Activated CD4-positive, alpha-beta T cell treated with anti-CD3 and anti-CD28 coated beads, Interleukin-2, amount 10 ng/mL, durations not matched to agents 7 days and 5 days (primary cell): Measurements from ENCODE around the gene TNK2. TPM values are rescaled to one million over a fixed set of nuclear protein-coding genes. Genes with fewer than 3 reads are reported as not detected.

Experiments used
- CTCF ChIA-PET: fragments of 350-600 bp; sonication (Branson Sonifier 250); formaldehyde crosslinking; loops from one replicate; lab custom pipeline; 2021; ENCODE audit warnings: antibody characterized with exemption; lab: Charles Lee
- POLR2A ChIA-PET: fragments of 350-600 bp; sonication (Branson Sonifier 250); formaldehyde crosslinking; loops from one replicate; lab custom pipeline; 2021; ENCODE audit warnings: antibody characterized with exemption; lab: Charles Lee
- DNase-seq: peaks from one replicate; pipeline ENCODE4 v3.0.0-alpha.2; 2020
- H3K27ac Mint-ChIP-seq: one replicate; pipeline ENCODE4 v1.8.0; 2021; ENCODE audit warnings: mild to moderate bottlenecking, moderate library complexity, mixed read lengths
- H3K27me3 Mint-ChIP-seq: one replicate; pipeline ENCODE4 v1.8.0; 2021; ENCODE audit warnings: mixed read lengths
- H3K36me3 Mint-ChIP-seq: one replicate; pipeline ENCODE4 v1.8.0; 2021; ENCODE audit warnings: low read depth, mixed read lengths
- H3K4me1 Mint-ChIP-seq: one replicate; pipeline ENCODE4 v1.8.0; 2021; ENCODE audit warnings: mixed read lengths
- H3K4me3 Mint-ChIP-seq: one replicate; pipeline ENCODE4 v1.8.0; 2021; ENCODE audit warnings: mild to moderate bottlenecking, moderate library complexity, mixed read lengths
- H3K9me3 Mint-ChIP-seq: one replicate; pipeline ENCODE4 v1.8.0; 2021; ENCODE audit warnings: mixed read lengths
- total RNA-seq, 2 experiments: library from RNA; stranded (reverse); gene quantifications; one replicate each; pipeline ENCODE4 v1.2.3, GENCODE V29; 2021

The TNK2 gene
- total RNA-seq, 2 experiments from 2014 or later, result 121 to 136 TPM

- Mint-ChIP-seq H3K4me1 (peaks cover 12% of the 10 kb centered on the region), H3K27me3 (peaks cover 3% of the 10 kb centered on the region), H3K36me3 (no peaks in the 10 kb centered on the region), H3K4me3 (no peak overlapping the region), H3K9me3 (no peaks in the 10 kb centered on the region), H3K27ac (no peak overlapping the region)
- DNase-seq, result no peak
- ChIA-PET POLR2A (no interaction called here), CTCF (interaction anchor here (1.9 kb wide), 1 partner anchor 38 kb away, joined by 10 read pairs; no protein-coding TSS in a partner anchor)
Measured at GRCh38 chr3:195856410-195857084, 51.8 kb downstream of the TNK2 start.

- H3K36me3 Mint-ChIP-seq, result no peaks in the 10 kb centered on the region
- H3K9me3 Mint-ChIP-seq, result no peaks in the 10 kb centered on the region
- POLR2A ChIA-PET, result interaction anchor here (0.6 kb wide), 1 partner anchor 38 kb away, joined by 3 read pairs; no protein-coding TSS in a partner anchor
Measured at GRCh38 chr3:195855471-195856409, 52.6 kb downstream of the TNK2 start.

GRCh38 chr3:195854628-195855294 lies 53.6 kb downstream of the TNK2 start:
- peaks cover 3% of the 10 kb centered on the region for H3K27me3 Mint-ChIP-seq
- H3K4me1 Mint-ChIP-seq, result peaks cover 18% of the 10 kb centered on the region
- H3K36me3 Mint-ChIP-seq, result no peaks in the 10 kb centered on the region
- POLR2A ChIA-PET, result no interaction called here
- CTCF ChIA-PET, result interaction anchor here (1.3 to 4.7 kb wide), 2 partner anchors 40 to 60 kb away, joined by 3 to 25 read pairs; no protein-coding TSS in a partner anchor
- no peaks in the 10 kb centered on the region for H3K9me3 Mint-ChIP-seq
- no peak for DNase-seq
- H3K4me3 Mint-ChIP-seq, result no peak overlapping the region
- no peak overlapping the region for H3K27ac Mint-ChIP-seq

More at GRCh38 chr3:195855471-195856409, 52.6 kb downstream of the TNK2 start:
- Mint-ChIP-seq H3K4me3 (no peak overlapping the region), H3K4me1 (peaks cover 18% of the 10 kb centered on the region), H3K27ac (no peak overlapping the region), H3K27me3 (peaks cover 3% of the 10 kb centered on the region)
- CTCF ChIA-PET, result interaction anchor here (1.9 kb wide), 1 partner anchor 39 kb away, joined by 10 read pairs; no protein-coding TSS in a partner anchor
- DNase-seq, result no peak

GRCh38 chr3:195853996-195854395 lies 54.4 kb downstream of the TNK2 start:
- Mint-ChIP-seq H3K9me3 (no peaks in the 10 kb centered on the region), H3K27me3 (peaks cover 3% of the 10 kb centered on the region), H3K4me1 (peaks cover 15% of the 10 kb centered on the region), H3K4me3 (no peak overlapping the region), H3K27ac (no peak overlapping the region), H3K36me3 (no peaks in the 10 kb centered on the region)
- no peak for DNase-seq
- CTCF ChIA-PET, result interaction anchor here (1.3 to 4.7 kb wide), 3 partner anchors 8 to 61 kb away, joined by 3 to 25 read pairs (median 7); no protein-coding TSS in a partner anchor
- POLR2A ChIA-PET, result no interaction called here

GRCh38 chr3:195853036-195853435 lies 55.3 kb downstream of the TNK2 start:
- Mint-ChIP-seq H3K36me3 (no peaks in the 10 kb centered on the region), H3K9me3 (no peaks in the 10 kb centered on the region), H3K27me3 (peaks cover 3% of the 10 kb centered on the region), H3K27ac (no peak overlapping the region), H3K4me1 (peaks cover 15% of the 10 kb centered on the region), H3K4me3 (no peak overlapping the region)
- no peak for DNase-seq
- ChIA-PET CTCF (interaction anchor here (0.6 to 4.7 kb wide), 5 partner anchors 9 to 62 kb away, joined by 3 to 25 read pairs (median 7); no protein-coding TSS in a partner anchor), POLR2A (no interaction called here)

GRCh38 chr3:195850857-195851543 lies 57.4 kb downstream of the TNK2 start:
- DNase-seq, result peak; percentile 94
- H3K4me3 Mint-ChIP-seq, result no peak overlapping the region
- no peak overlapping the region for H3K27ac Mint-ChIP-seq
- peaks cover 15% of the 10 kb centered on the region for H3K4me1 Mint-ChIP-seq
- ChIA-PET CTCF (interaction anchor here (0.6 to 4.7 kb wide), 52 partner anchors 8 to 928 kb away, joined by 3 to 27 read pairs (median 6); partner anchors contain the start of genes MUC20, PPP1R2, TNK2 and XXYLT1), POLR2A (no interaction called here)
- no peaks in the 10 kb centered on the region for H3K36me3 Mint-ChIP-seq
- H3K9me3 Mint-ChIP-seq, result no peaks in the 10 kb centered on the region
- H3K27me3 Mint-ChIP-seq, result peaks cover 3% of the 10 kb centered on the region

- H3K27me3 Mint-ChIP-seq, result peaks cover 3% of the 10 kb centered on the region
- H3K27ac Mint-ChIP-seq, result no peak overlapping the region
- no peak for DNase-seq
- H3K36me3 Mint-ChIP-seq, result no peaks in the 10 kb centered on the region
- H3K4me1 Mint-ChIP-seq, result peaks cover 15% of the 10 kb centered on the region
- ChIA-PET POLR2A (no interaction called here), CTCF (interaction anchor here (0.6 to 3.0 kb wide), 30 partner anchors 9 to 665 kb away, joined by 3 to 27 read pairs (median 6); partner anchors contain the start of genes TNK2 and XXYLT1)
- H3K4me3 Mint-ChIP-seq, result no peak overlapping the region
- no peaks in the 10 kb centered on the region for H3K9me3 Mint-ChIP-seq
Measured at GRCh38 chr3:195849322-195850074, 58.9 kb downstream of the TNK2 start.

GRCh38 chr3:195847055-195847950 lies 61.0 kb downstream of the TNK2 start:
- Mint-ChIP-seq H3K27ac (no peak overlapping the region), H3K9me3 (no peaks in the 10 kb centered on the region), H3K4me1 (peaks cover 8% of the 10 kb centered on the region), H3K4me3 (no peak overlapping the region), H3K27me3 (no peaks in the 10 kb centered on the region), H3K36me3 (no peaks in the 10 kb centered on the region)
- CTCF ChIA-PET, result no interaction called here
- no peak for DNase-seq
- POLR2A ChIA-PET, result no interaction called here

GRCh38 chr3:195845483-195845882 lies 62.9 kb downstream of the TNK2 start:
- H3K9me3 Mint-ChIP-seq, result no peaks in the 10 kb centered on the region
- CTCF ChIA-PET, result no interaction called here
- no peak overlapping the region for H3K4me3 Mint-ChIP-seq
- POLR2A ChIA-PET, result no interaction called here
- no peaks in the 10 kb centered on the region for H3K4me1 Mint-ChIP-seq
- no peak overlapping the region for H3K27ac Mint-ChIP-seq
- no peaks in the 10 kb centered on the region for H3K36me3 Mint-ChIP-seq
- no peaks in the 10 kb centered on the region for H3K27me3 Mint-ChIP-seq
- DNase-seq, result no peak

- Mint-ChIP-seq H3K27me3 (no peaks in the 10 kb centered on the region), H3K27ac (no peak overlapping the region), H3K4me3 (no peak overlapping the region), H3K36me3 (no peaks in the 10 kb centered on the region), H3K4me1 (no peaks in the 10 kb centered on the region), H3K9me3 (no peaks in the 10 kb centered on the region)
- no peak for DNase-seq
- ChIA-PET CTCF (interaction anchor here (1.0 kb wide), 1 partner anchor 30 kb away, joined by 3 read pairs; no protein-coding TSS in a partner anchor), POLR2A (no interaction called here)
Measured at GRCh38 chr3:195844671-195845218, 63.6 kb downstream of the TNK2 start.
